GM19193 (cell line): Measurements from ENCODE around the gene SNX24.

Experiments used
- POLR2A ChIP-seq: IDR thresholded peaks from 4 replicates; pipeline ENCODE4 v1.6.1; 2011; ENCODE audit not compliant: insufficient read depth, insufficient read length; ENCODE audit errors: extremely low read depth

Gene SNX24

GRCh38 chr5:122971333-122971732 is 125.9 kb downstream of the SNX24 start:
- no peak for TF ChIP-seq POLR2A

- TF ChIP-seq POLR2A = no peak
Observed at GRCh38 chr5:122972877-122973276, 127.5 kb downstream of the SNX24 start.

GRCh38 chr5:122977319-122977718 is 131.9 kb downstream of the SNX24 start:
- no peak for TF ChIP-seq POLR2A

GRCh38 chr5:122978068-122978467 is 132.7 kb downstream of the SNX24 start:
- TF ChIP-seq POLR2A = no peak

GRCh38 chr5:122978644-122979297 is 133.4 kb downstream of the SNX24 start:
- no peak for TF ChIP-seq POLR2A

- TF ChIP-seq POLR2A = no peak
Observed at GRCh38 chr5:122981846-122982245, 136.4 kb downstream of the SNX24 start.

GRCh38 chr5:122982376-122982775 is 137.0 kb downstream of the SNX24 start:
- no peak for TF ChIP-seq POLR2A

GRCh38 chr5:122984425-122984824 is 139.0 kb downstream of the SNX24 start:
- no peak for TF ChIP-seq POLR2A

GRCh38 chr5:122985006-122985700 is 139.7 kb downstream of the SNX24 start:
- TF ChIP-seq POLR2A = no peak

GRCh38 chr5:122985954-122986721 is 140.7 kb downstream of the SNX24 start:
- no peak for TF ChIP-seq POLR2A

- no peak for TF ChIP-seq POLR2A
Observed at GRCh38 chr5:122996091-122996490, 150.7 kb downstream of the SNX24 start.

GRCh38 chr5:122997294-122997693 is 151.9 kb downstream of the SNX24 start:
- TF ChIP-seq POLR2A = no peak

GRCh38 chr5:122999947-123000563 is 154.6 kb downstream of the SNX24 start:
- no peak for TF ChIP-seq POLR2A

- TF ChIP-seq POLR2A = no peak
Observed at GRCh38 chr5:123000731-123001130, 155.3 kb downstream of the SNX24 start.

GRCh38 chr5:123001808-123002207 is 156.4 kb downstream of the SNX24 start:
- no peak for TF ChIP-seq POLR2A
